ENCODE data around the gene COTL1.
A peak's percentile ranks its signal among the peaks of the same experiment; 100 is the strongest.

COTL1 gene

DNA sequence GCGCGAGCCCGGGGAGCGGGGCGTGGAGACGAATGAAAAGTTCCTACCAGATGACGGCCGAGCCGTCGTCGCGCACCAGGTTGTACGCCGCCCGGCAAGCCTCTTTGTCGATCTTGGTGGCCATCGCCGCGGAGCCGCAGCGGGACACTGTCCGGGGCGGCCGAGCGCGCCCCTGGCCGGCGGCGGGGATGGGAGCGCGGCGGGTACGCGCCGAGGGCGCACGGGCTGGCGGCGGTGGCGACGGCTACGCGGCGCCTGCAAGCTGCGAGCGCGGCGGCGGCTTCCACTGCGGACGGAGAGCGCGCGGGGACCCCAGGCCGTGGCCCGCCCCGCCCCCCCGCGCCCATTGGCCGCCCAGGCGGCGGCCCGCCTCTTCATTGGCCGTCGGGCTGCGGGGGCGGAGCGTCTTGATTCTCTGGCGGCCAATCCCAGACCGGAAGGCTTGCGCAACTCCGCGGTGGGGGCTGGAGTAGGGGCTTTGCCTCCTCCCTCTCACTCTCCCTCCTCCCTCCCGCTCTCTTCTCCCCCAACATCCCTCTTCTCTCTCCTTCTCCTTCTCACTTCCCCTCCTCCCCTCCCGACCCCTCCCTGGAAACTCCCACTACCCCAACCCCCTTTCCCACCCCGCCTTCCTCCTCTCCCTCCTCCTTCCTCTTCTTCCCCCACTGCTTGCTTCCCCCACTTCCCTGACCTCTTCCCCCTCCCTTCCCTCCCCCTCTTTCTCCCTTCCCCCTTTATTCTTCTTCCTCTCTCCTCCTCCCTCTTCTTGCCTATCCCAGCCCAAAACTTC is at the start of gene COTL1:
COTL1 (minus strand) TSS at position 288 of the 790 bp plus-strand sequence; CDS start at position 124, 164 bp downstream.
- DNase-seq (ENCODE audit: low read depth): peak; percentile 98

GRCh38 chr16:84665843-84666242 is 48.0 kb upstream of the COTL1 start:
- DNase-seq (ENCODE audit: low read depth): no peak

GRCh38 chr16:84665359-84665758 is 47.5 kb upstream of the COTL1 start:
- no peak for DNase-seq (ENCODE audit: low read depth)

DNA sequence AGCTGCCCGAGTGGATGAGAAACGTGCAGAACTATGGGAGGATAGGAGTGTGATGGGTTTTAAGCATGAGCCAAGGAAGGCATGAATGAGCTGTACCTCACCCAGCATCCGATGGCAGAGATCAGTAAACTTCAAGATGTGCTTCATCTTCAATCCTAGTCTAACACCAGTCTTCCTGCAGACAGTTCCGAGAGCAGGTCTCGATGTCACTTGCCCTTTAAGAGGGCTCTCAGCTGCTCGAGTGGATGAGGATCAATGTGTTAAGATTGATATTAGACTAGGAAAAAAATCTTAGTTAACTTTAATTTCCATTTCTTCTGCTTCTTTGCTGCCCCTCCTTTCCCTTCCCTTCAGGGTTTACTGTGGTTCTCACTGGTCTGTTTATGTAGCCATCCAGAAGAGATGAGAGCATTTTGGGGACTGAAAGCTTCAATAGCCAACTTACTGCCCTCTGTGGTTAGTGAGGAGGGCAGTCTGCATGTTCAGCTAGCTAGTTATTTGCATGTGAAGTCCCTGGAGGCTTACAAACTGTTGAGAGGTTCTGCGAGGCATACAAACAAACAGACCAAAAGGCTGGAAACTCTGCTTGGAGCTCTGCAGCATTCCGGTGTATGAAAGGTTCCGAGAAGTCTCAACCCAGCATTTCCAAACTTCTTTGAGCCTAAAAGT is 45.7 kb upstream of the COTL1 start:
- no peak for DNase-seq (ENCODE audit: low read depth)

DNA sequence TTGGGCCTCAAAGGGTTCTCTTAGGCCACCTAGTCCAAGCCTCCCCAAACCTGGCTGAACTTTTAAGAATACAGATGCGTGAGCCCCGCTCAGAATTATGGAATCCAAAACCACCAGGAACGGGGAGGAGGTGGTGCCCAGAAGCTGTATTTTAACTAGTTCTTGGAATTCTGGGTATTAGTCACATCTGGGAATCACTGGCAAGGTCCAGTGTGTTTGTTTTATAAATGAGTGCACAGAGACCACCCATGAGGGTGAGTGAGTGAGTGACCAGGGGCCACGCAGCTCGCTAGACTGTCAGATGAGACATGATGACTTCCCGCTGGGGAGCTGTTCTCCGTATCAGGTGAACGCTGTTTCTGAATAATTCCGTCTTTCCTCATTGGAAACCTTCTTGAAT is 44.6 kb upstream of the COTL1 start:
- no peak for DNase-seq (ENCODE audit: low read depth)

DNA sequence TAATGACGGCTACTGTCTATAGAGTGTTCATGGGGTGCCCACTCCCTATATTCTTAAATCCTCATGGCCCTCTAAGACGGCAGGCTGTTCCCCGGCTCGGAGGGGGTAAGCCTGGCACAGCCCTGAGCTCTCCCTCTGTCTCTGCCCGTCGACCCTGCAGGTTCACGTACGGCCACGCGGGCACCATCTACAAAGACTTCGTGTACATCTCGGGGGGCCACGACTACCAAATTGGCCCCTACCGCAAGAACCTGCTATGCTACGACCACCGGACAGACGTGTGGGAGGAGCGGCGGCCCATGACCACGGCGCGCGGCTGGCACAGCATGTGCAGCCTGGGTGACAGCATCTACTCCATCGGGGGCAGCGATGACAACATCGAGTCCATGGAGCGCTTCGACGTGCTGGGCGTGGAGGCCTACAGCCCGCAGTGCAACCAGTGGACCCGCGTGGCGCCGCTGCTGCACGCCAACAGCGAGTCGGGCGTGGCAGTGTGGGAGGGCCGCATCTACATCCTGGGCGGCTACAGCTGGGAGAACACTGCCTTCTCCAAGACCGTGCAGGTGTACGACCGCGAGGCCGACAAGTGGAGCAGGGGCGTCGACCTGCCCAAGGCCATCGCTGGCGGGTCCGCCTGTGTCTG is 43.7 kb upstream of the COTL1 start:
- DNase-seq (ENCODE audit: low read depth): no peak

- DNase-seq (ENCODE audit: low read depth): no peak
Measured at GRCh38 chr16:84660973-84661372, 43.1 kb upstream of the COTL1 start.

DNA sequence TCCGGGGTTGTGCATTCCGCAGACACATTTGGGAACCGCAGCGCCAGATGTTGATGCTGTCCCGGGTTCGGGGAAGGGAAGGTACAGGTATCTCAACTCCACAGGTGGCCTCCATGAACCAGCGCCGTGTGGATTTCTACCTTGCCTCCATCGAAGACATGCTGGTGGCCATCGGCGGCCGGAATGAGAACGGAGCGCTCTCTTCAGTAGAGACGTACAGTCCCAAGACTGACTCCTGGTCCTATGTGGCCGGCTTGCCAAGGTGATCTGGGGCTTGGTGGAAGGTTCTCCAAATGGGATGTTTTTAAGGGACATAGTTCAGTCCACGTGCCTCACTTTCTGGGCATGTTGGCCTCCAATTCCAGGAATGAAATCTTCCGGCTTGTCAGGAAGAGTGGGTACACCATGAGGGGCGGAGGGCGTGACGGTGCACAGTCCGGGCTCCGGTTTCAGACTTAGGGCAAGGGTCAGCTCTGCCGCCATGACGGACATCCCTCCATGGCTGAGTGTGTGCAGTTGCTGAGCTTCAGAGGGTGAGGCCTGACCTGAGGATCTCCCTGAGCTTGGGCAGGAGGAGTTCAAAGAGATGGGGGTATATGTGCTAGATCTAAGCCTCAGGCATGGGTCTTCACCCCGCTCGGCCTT is 41.9 kb upstream of the COTL1 start:
- no peak for DNase-seq (ENCODE audit: low read depth)

DNA sequence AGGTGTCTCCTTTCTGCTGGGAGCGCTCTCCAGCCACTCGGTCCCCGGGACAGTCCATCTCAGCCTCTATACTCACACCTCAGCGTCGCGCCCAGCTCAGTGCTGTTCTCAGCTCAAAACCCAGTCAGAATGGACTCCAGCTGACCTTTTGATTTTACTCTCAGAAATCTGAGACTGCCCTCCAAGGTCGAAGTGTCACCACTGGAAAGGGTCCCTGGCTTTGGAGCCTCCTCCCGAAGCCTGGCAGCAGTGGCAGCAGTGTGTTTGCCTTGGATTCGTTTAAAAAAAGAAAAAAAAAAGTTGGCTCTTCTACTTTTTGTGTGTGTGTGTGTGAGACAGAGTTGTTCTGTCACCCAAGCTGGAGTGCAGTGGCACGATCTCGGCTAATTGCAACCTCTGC is 40.8 kb upstream of the COTL1 start:
- no peak for DNase-seq (ENCODE audit: low read depth)

DNA sequence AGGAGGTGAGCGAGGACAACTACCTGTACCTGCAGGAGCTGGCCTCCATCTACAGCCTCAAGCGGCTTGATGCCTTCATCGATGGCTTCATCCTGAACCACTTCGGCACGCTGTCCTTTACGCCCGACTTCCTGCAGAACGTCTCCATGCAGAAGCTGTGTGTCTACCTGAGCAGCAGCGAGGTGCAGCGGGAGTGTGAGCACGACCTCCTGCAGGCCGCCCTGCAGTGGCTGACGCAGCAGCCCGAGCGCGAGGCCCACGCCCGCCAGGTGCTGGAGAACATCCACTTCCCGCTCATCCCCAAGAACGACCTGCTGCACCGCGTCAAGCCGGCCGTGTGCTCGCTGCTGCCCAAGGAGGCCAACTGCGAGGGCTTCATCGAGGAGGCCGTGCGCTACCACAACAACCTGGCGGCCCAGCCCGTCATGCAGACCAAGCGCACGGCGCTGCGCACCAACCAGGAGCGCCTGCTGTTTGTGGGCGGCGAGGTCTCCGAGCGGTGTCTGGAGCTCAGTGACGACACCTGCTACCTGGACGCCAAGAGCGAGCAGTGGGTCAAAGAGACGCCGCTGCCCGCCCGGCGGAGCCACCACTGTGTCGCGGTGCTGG is 39.5 kb upstream of the COTL1 start:
- no peak for DNase-seq (ENCODE audit: low read depth)

- DNase-seq (ENCODE audit: low read depth): no peak
Measured at GRCh38 chr16:84656649-84657048, 38.8 kb upstream of the COTL1 start.

GRCh38 chr16:84654998-84655397 is 37.1 kb upstream of the COTL1 start:
- DNase-seq (ENCODE audit: low read depth): no peak

- no peak for DNase-seq (ENCODE audit: low read depth)
Measured at GRCh38 chr16:84654238-84654637, 36.4 kb upstream of the COTL1 start.

DNA sequence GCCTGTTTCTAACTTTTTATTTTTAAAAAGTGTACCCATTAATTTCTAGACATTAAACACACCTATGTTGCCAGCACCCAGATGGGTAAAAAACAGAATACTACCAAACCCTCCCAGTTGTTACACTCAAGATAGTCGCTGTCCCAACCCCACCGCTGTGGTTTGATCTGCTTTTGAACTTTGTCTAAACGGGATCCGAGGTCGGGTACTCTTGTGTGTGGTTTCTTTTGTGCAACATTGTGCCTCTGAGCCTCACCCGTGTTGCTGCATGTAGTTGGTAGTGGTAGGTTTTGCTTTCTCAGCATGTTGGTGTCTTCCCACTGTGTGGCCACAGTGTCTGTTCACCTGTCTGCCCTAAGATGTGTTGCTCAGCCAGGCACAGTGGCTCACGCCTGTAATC is 34.7 kb upstream of the COTL1 start:
- no peak for DNase-seq (ENCODE audit: low read depth)

- peak; percentile 89 for DNase-seq (ENCODE audit: low read depth)
Measured at GRCh38 chr16:84650062-84650991, 32.4 kb upstream of the COTL1 start.

- no peak for DNase-seq (ENCODE audit: low read depth)
Measured at GRCh38 chr16:84649511-84649861, 31.6 kb upstream of the COTL1 start.

- no peak for DNase-seq (ENCODE audit: low read depth)
Measured at GRCh38 chr16:84648595-84649510, 31.0 kb upstream of the COTL1 start.

GRCh38 chr16:84647828-84648594 is 30.1 kb upstream of the COTL1 start, which contains the start of gene KLHL36:
KLHL36 (plus strand) TSS chr16:84648511; CDS start chr16:84650868, 2,357 bp downstream.
- DNase-seq (ENCODE audit: low read depth): no peak

GRCh38 chr16:84643674-84644073 is 25.8 kb upstream of the COTL1 start:
- DNase-seq (ENCODE audit: low read depth): no peak
